IMR-90 (cell line): ENCODE data around the gene SPATA16.

Experiments
- MAFK ChIP-seq: IDR thresholded peaks from 2 replicates; pipeline ENCODE4 v1.6.1; 2012; ENCODE audit warnings: low read depth, low read length, improper control_type of control experiment
- MXI1 ChIP-seq: IDR thresholded peaks from 2 replicates; pipeline ENCODE4 v1.6.1; 2012; ENCODE audit warnings: low read depth, mild to moderate bottlenecking, low read length, moderate library complexity, borderline replicate concordance
- POLR2A ChIP-seq: IDR thresholded peaks from 2 replicates; pipeline ENCODE4 v1.6.1; 2012; ENCODE audit warnings: mild to moderate bottlenecking, low read depth, low read length
- RAD21 ChIP-seq: IDR thresholded peaks from 2 replicates; pipeline ENCODE4 v1.6.1; 2012; ENCODE audit warnings: low read length, improper control_type of control experiment
- SMC3 ChIP-seq: fragments of 150-350 bp; IDR thresholded peaks from 2 replicates; pipeline ENCODE4 v1.6.1; 2016; ENCODE audit warnings: low read depth, mild to moderate bottlenecking, antibody characterized with exemption, low read length, moderate library complexity
- TF ChIP-seq, protein P1 (sequence below): conservative IDR thresholded peaks from 2 replicates; pipeline ENCODE4 v1.5.1; 2012; ENCODE audit warnings: mild to moderate bottlenecking, low read depth, low read length, improper control_type of control experiment
- TF ChIP-seq, protein P2 (sequence below): fragments of 150-350 bp; IDR thresholded peaks from 2 replicates; pipeline ENCODE4 v1.6.1; 2017; ENCODE audit warnings: mild to moderate bottlenecking, antibody characterized with exemption, low read length, low read depth
- TF ChIP-seq, protein P3 (sequence below): fragments of 150-350 bp; IDR thresholded peaks from 2 replicates; pipeline ENCODE4 v1.6.1; 2016; ENCODE audit warnings: low read depth, mild to moderate bottlenecking, low read length, moderate library complexity, borderline replicate concordance

GRCh38 chr3:172875039-172875438 lies 266.0 kb downstream of the SPATA16 start:
- no peak for TF ChIP-seq RAD21
- TF ChIP-seq, protein P1, sequence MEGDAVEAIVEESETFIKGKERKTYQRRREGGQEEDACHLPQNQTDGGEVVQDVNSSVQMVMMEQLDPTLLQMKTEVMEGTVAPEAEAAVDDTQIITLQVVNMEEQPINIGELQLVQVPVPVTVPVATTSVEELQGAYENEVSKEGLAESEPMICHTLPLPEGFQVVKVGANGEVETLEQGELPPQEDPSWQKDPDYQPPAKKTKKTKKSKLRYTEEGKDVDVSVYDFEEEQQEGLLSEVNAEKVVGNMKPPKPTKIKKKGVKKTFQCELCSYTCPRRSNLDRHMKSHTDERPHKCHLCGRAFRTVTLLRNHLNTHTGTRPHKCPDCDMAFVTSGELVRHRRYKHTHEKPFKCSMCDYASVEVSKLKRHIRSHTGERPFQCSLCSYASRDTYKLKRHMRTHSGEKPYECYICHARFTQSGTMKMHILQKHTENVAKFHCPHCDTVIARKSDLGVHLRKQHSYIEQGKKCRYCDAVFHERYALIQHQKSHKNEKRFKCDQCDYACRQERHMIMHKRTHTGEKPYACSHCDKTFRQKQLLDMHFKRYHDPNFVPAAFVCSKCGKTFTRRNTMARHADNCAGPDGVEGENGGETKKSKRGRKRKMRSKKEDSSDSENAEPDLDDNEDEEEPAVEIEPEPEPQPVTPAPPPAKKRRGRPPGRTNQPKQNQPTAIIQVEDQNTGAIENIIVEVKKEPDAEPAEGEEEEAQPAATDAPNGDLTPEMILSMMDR, result no peak
- TF ChIP-seq SMC3, result no peak
- TF ChIP-seq POLR2A, result no peak
- no peak for TF ChIP-seq MXI1
- TF ChIP-seq, protein P2, sequence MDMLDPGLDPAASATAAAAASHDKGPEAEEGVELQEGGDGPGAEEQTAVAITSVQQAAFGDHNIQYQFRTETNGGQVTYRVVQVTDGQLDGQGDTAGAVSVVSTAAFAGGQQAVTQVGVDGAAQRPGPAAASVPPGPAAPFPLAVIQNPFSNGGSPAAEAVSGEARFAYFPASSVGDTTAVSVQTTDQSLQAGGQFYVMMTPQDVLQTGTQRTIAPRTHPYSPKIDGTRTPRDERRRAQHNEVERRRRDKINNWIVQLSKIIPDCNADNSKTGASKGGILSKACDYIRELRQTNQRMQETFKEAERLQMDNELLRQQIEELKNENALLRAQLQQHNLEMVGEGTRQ, result no peak
- no peak for TF ChIP-seq MAFK
- TF ChIP-seq, protein P3, sequence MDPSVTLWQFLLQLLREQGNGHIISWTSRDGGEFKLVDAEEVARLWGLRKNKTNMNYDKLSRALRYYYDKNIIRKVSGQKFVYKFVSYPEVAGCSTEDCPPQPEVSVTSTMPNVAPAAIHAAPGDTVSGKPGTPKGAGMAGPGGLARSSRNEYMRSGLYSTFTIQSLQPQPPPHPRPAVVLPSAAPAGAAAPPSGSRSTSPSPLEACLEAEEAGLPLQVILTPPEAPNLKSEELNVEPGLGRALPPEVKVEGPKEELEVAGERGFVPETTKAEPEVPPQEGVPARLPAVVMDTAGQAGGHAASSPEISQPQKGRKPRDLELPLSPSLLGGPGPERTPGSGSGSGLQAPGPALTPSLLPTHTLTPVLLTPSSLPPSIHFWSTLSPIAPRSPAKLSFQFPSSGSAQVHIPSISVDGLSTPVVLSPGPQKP, result no peak
